Memory B cell (primary cell): ENCODE results near the gene FTCD.
"Not testable (repeated sequence)": the region's sequence is repeated elsewhere in the genome, so short reads cannot be mapped to it uniquely, and the experiment has no call there.

Experiments
- ATAC-seq: fragments of 150-1000 bp; cut with Tn5 transposase; 2 replicates; pipeline ENCODE4 v1.10.0; 2021; ENCODE audit warnings: low read depth, mild to moderate bottlenecking, moderate library complexity
- DNase-seq, 2 donors: peaks; one replicate each; pipeline ENCODE4 v3.0.0; 2022; ENCODE audit warnings: low spot score in 2 of 2
- H3K27ac Mint-ChIP-seq: one replicate; pipeline ENCODE4 v1.8.0; 2022; ENCODE audit warnings: mild to moderate bottlenecking, moderate library complexity, mixed read lengths
- H3K27me3 Mint-ChIP-seq: one replicate; pipeline ENCODE4 v1.8.0; 2022; ENCODE audit warnings: mixed read lengths
- H3K36me3 Mint-ChIP-seq: one replicate; pipeline ENCODE4 v1.8.0; 2022; ENCODE audit warnings: mild to moderate bottlenecking, mixed read lengths
- H3K4me1 Mint-ChIP-seq: one replicate; pipeline ENCODE4 v1.8.0; 2022; ENCODE audit warnings: mixed read lengths
- H3K4me3 Mint-ChIP-seq: one replicate; pipeline ENCODE4 v1.8.0; 2022; ENCODE audit warnings: mild to moderate bottlenecking, moderate library complexity, mixed read lengths
- H3K9me3 Mint-ChIP-seq: one replicate; pipeline ENCODE4 v1.8.0; 2022; ENCODE audit warnings: mixed read lengths

FTCD gene

GRCh38 chr21:46116189-46116775 is 39.1 kb downstream of the FTCD start:
- Mint-ChIP-seq H3K9me3 (no peaks in the 10 kb centered on the region), H3K27ac (no peak overlapping the region), H3K4me3 (no peak overlapping the region), H3K36me3 (no peaks in the 10 kb centered on the region), H3K4me1 (no peaks in the 10 kb centered on the region), H3K27me3 (no peaks in the 10 kb centered on the region)
- DNase-seq: no peak
- no peak for ATAC-seq

- ATAC-seq (no peak), DNase-seq (no peak)
- H3K27me3 Mint-ChIP-seq: no peaks in the 10 kb centered on the region
- no peaks in the 10 kb centered on the region for H3K9me3 Mint-ChIP-seq
- H3K27ac Mint-ChIP-seq: no peak overlapping the region
- H3K4me3 Mint-ChIP-seq: no peak overlapping the region
- H3K36me3 Mint-ChIP-seq: no peaks in the 10 kb centered on the region
- H3K4me1 Mint-ChIP-seq: no peaks in the 10 kb centered on the region
These were observed 39.8 kb downstream of the FTCD start for GRCh38 chr21:46115441-46116188.

- Mint-ChIP-seq H3K27ac (no peak overlapping the region), H3K9me3 (no peaks in the 10 kb centered on the region), H3K4me1 (no peaks in the 10 kb centered on the region), H3K36me3 (no peaks in the 10 kb centered on the region), H3K27me3 (no peaks in the 10 kb centered on the region), H3K4me3 (no peak overlapping the region)
- DNase-seq (no peak), ATAC-seq (no peak)
These were observed 40.4 kb downstream of the FTCD start for GRCh38 chr21:46114963-46115362.

- H3K9me3 Mint-ChIP-seq: no peaks in the 10 kb centered on the region
- DNase-seq: no peak
- no peak for ATAC-seq
- H3K27me3 Mint-ChIP-seq: no peaks in the 10 kb centered on the region
- no peak overlapping the region for H3K27ac Mint-ChIP-seq
- no peak overlapping the region for H3K4me3 Mint-ChIP-seq
- no peaks in the 10 kb centered on the region for H3K4me1 Mint-ChIP-seq
- H3K36me3 Mint-ChIP-seq: no peaks in the 10 kb centered on the region
These were observed 41.7 kb downstream of the FTCD start for GRCh38 chr21:46113497-46114176.

GRCh38 chr21:46112725-46113215 is 42.6 kb downstream of the FTCD start:
- no peak for ATAC-seq
- DNase-seq: peak in 1 of 2 donors; percentile 8

DNA sequence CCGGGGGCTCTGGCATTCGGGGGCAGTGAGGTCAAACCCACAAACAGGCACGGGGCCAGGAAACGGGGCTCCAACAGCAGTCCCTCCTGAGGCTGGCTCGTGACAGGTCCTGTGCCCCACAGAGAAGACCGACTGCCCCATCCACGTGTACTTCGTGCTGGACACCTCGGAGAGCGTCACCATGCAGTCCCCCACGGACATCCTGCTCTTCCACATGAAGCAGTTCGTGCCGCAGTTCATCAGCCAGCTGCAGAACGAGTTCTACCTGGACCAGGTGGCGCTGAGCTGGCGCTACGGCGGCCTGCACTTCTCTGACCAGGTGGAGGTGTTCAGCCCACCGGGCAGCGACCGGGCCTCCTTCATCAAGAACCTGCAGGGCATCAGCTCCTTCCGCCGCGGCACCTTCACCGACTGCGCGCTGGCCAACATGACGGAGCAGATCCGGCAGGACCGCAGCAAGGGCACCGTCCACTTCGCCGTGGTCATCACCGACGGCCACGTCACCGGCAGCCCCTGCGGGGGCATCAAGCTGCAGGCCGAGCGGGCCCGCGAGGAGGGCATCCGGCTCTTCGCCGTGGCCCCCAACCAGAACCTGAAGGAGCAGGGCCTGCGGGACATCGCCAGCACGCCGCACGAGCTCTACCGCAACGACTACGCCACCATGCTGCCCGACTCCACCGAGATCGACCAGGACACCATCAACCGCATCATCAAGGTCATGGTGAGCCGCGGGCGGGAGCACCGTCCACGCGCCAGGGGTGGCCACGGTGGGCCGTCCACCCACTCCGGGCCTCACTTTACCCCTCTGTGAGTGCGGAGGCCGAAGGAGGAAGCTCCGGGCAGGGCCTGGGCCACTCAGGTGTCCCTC is 43.3 kb downstream of the FTCD start:
- Mint-ChIP-seq H3K9me3 (peaks cover 8% of the 10 kb centered on the region), H3K27ac (no peak overlapping the region), H3K36me3 (no peaks in the 10 kb centered on the region), H3K27me3 (no peaks in the 10 kb centered on the region), H3K4me1 (no peaks in the 10 kb centered on the region), H3K4me3 (no peak overlapping the region)
- no peak for ATAC-seq
- peak in 1 of 2 donors; percentile 6 for DNase-seq

More at GRCh38 chr21:46112725-46113215, 42.6 kb downstream of the FTCD start:
- H3K9me3 Mint-ChIP-seq: peaks cover 6% of the 10 kb centered on the region
- no peaks in the 10 kb centered on the region for H3K27me3 Mint-ChIP-seq
- no peaks in the 10 kb centered on the region for H3K4me1 Mint-ChIP-seq
- H3K36me3 Mint-ChIP-seq: no peaks in the 10 kb centered on the region
- no peak overlapping the region for H3K4me3 Mint-ChIP-seq
- H3K27ac Mint-ChIP-seq: no peak overlapping the region

DNA sequence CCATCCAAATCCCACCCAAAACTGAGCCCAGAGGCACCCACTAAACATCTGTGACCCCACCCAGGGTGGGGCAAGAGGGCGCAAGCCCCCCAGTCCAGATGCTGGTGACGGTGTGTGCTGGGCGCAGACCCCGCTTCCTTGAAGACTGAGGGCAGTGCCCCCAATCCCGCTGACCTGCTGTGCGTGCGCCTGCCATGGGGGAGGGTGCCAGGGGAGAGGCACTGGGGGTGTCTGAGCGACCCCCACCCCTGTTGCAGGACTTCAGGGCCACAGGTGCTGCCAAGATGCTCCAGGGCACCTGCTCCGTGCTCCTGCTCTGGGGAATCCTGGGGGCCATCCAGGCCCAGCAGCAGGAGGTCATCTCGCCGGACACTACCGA is 44.2 kb downstream of the FTCD start:
- no peak overlapping the region for H3K27ac Mint-ChIP-seq
- peak in 1 of 2 donors; percentile 8 for DNase-seq
- no peak for ATAC-seq
- no peaks in the 10 kb centered on the region for H3K36me3 Mint-ChIP-seq
- no peaks in the 10 kb centered on the region for H3K27me3 Mint-ChIP-seq
- peaks cover 8% of the 10 kb centered on the region for H3K9me3 Mint-ChIP-seq
- no peak overlapping the region for H3K4me3 Mint-ChIP-seq
- H3K4me1 Mint-ChIP-seq: no peaks in the 10 kb centered on the region

- Mint-ChIP-seq H3K9me3 (peaks cover 10% of the 10 kb centered on the region), H3K4me1 (no peaks in the 10 kb centered on the region), H3K27me3 (peaks cover 2% of the 10 kb centered on the region), H3K4me3 (no peak overlapping the region), H3K27ac (no peak overlapping the region), H3K36me3 (no peaks in the 10 kb centered on the region)
- DNase-seq (peak in 1 of 2 donors; percentile 5), ATAC-seq (no peak)
These were observed 44.7 kb downstream of the FTCD start for GRCh38 chr21:46110499-46111192.

GRCh38 chr21:46109313-46110221 is 45.8 kb downstream of the FTCD start:
- DNase-seq (peak in 1 of 2 donors; percentile 6), ATAC-seq (no peak)
- no peak overlapping the region for H3K27ac Mint-ChIP-seq
- peaks cover 2% of the 10 kb centered on the region for H3K27me3 Mint-ChIP-seq
- no peak overlapping the region for H3K4me3 Mint-ChIP-seq
- H3K4me1 Mint-ChIP-seq: no peaks in the 10 kb centered on the region
- peaks cover 12% of the 10 kb centered on the region for H3K9me3 Mint-ChIP-seq
- H3K36me3 Mint-ChIP-seq: no peaks in the 10 kb centered on the region

DNA sequence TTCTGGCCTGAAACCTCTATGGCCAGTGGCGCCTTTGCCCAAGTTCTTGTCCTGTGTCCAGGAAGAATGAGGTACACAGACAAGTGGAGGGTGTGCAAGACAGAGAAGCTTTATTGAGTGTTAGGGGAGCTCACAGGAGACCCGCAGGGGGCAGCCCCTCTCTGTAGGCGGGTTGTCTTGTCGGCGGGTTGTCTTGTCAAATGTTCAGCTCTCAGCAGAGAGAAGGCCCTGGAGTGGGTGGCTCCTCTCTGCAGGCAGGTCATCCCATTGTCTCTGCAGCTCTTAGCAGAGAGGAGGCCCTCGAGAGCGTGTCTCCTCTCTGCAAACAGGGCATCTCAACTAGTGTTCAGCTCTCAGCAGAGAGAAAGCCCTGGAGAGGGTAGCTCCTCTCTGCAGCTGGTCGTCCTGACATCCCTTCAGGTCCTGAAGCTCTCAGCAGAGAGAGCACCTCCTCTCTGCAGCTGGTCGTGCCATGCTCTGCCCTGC is 46.5 kb downstream of the FTCD start:
- ATAC-seq (no peak), DNase-seq (peak in 1 of 2 donors; percentile 2)
- H3K27me3 Mint-ChIP-seq: peaks cover 4% of the 10 kb centered on the region
- H3K27ac Mint-ChIP-seq: no peak overlapping the region
- peaks cover 16% of the 10 kb centered on the region for H3K9me3 Mint-ChIP-seq
- no peaks in the 10 kb centered on the region for H3K36me3 Mint-ChIP-seq
- no peak overlapping the region for H3K4me3 Mint-ChIP-seq
- H3K4me1 Mint-ChIP-seq: no peaks in the 10 kb centered on the region

DNA sequence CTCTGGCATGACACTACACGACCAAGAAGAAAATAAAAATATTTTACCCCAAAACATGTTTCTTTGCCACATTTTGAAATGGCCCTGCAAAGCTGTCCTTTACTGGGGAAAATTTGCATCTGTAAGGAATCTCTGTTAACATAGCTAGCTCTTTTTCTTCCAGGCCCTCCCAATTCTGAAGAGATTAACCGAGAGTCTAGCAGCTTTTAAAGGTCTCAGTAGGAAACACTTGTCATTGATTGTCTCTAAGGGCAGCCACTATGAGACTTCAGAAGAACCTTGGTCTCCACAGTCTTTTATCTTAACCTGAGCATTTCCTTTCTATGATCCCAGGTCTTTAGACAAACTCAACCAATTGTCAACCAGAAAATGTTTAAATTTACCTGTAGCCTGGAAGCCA is 48.0 kb downstream of the FTCD start:
- not testable (repeated sequence) for ATAC-seq, DNase-seq, H3K27ac Mint-ChIP-seq, H3K4me3 Mint-ChIP-seq, H3K36me3 Mint-ChIP-seq, H3K4me1 Mint-ChIP-seq
- Mint-ChIP-seq H3K9me3 (peaks cover 26% of the 10 kb centered on the region), H3K27me3 (peaks cover 11% of the 10 kb centered on the region)

DNA sequence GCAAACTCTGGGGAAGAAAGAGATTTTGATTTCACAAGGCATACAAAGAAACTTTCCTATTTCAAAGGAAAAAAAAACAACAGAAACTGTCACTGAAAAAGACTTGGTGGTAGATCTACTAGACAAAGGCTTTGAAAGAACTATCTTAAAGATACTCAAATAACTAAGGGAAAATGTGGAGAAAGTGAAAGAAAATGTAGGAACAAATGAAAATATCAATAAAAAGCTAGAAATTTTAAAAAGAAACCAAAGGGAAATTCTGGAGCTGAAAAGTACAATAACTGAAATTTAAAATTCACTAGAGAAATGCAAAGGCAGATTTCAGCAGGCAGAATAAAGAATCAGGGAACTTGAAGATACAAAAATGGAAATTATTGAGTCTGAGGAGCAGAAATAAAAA is 51.3 kb downstream of the FTCD start:
- Mint-ChIP-seq H3K4me1 (no peaks in the 10 kb centered on the region), H3K27ac (no peak overlapping the region), H3K9me3 (peaks cover 30% of the 10 kb centered on the region), H3K4me3 (no peak overlapping the region), H3K36me3 (peaks cover 3% of the 10 kb centered on the region), H3K27me3 (peaks cover 24% of the 10 kb centered on the region)
- no peak for ATAC-seq
- no peak for DNase-seq
